Stimulated activated CD8-positive, alpha-beta memory T cell treated with anti-CD3 and anti-CD28 coated beads, Interleukin-7, amount 100 ng/mL, for 24 hours (primary cell): ENCODE results near the gene CLSTN2.

Source experiments
- DNase-seq: peaks from one replicate; pipeline ENCODE4 v3.0.0-alpha.2; 2020; ENCODE audit warnings: low read depth

Gene CLSTN2

DNA sequence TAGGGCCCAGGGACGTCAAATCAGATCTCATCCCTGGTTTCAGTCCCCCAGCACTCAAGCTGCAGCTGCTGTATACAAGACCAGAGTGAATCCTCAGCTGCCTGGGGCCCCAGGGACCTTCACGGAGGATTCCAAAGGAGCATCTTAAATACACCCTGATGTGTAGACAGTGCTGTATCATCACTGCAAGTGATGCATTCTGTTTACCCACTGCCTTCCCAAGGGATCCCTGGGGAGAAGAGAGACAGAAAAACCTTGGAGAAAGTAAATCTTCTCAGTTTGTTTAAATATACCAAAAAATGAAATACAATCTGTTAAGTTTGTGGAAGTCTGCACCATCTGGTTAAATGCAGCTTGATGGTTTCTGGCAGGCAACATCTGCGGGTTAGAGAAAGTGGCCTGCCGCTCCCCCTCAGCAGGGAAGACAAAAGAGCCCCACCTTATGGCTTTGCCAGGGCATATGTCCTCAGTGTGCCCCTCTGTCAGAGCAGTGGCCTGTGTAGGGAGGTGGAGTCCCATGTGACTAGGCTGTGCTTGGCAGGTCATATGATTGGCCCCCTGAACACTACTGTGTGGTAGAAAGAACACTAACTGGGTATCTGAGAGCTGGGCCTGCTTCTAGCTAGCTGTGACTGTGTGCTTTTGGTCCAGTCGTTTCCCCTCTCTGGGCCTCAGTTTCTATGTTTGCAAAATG lies 520.7 kb downstream of the CLSTN2 start:
- DNase-seq, result no peak

DNA sequence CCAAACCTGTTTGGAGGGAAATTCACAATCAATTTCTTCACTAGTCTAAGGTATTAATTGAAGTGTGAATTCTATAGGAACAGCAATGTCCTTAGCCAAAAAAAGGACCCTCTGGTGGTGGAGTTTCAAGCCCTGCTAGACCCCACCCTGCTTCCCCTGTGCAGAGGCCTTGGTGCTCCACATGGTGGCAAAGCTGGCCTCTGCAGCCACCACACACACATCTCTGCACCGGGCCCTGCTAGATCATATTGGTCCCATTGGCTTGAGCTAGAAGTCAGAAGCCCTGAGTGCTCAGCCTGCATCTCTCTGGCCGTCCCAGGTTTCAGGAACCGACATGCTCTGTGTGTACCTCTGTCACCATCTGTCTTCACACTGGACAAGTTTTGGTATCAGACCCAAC lies 522.0 kb downstream of the CLSTN2 start:
- DNase-seq, result no peak

DNA sequence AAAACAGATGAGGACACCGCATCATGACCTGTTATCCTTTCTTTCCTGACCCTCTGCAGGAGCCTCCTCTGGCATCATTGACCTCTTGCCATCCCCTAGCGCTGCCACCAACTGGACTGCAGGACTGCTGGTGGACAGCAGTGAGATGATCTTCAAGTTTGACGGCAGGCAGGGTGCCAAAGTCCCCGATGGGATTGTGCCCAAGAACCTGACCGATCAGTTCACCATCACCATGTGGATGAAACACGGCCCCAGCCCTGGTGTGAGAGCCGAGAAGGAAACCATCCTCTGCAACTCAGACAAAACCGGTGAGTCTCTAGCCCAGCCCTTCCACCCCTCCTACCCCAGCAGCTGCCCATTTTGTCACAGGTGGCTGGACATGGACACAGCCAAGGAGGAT lies 524.5 kb downstream of the CLSTN2 start:
- no peak for DNase-seq

DNA sequence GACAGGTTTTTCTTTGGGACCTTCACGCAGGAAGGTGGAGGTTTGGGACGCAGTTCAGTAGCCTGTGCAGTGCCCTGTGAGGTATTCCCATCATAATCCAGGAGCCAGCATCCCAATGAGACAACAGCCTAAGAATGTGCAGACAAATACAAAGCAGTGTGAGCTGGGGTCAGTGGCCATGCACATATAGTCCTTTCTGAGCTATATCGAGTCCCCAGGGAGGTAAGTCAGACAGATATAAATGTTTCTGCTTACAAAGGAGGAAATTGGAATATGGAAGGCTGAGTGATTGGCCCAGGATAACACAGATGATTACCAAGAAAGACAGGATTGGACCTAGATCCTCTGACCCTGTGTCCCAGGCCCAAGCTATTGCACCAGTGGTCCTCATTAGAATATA lies 526.3 kb downstream of the CLSTN2 start:
- DNase-seq, result no peak

DNA sequence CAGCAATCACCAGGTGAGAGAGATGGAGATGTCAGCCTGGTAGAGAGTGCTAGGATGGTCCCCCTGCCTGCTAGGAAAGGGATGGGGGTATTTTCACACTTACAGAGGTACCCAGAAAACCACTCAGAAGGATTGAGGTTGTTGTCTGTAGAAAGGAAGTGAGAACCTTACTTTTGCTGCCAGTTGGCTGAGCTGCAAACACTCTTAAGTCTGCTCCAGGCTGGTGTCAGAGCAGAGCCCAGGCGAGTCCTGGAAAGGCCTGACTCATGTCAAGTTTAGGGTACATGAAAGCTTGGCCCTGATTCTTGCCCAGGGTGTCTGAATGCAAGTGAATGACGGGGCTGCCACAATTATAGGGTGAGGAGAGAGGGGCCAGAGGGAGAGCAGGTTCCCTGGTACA lies 528.4 kb downstream of the CLSTN2 start:
- no peak for DNase-seq

DNA sequence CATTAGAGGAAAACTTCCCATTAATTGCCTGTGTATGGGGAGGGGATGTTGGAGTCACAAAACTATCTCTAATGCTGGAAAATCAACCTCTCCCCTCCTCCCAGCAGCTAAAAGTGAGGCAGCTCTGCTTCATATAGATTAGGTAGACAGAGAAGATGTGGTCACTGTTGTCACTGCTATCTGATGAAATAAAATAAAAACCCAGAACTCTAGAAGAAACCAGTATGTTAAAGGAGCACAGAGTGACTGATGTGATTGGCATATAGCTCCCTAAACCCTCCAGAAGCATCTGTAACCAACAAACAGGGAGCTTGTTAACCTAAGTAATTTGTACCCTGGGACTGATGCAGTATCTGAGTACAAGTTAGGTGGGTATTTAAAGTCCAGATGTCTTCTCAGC lies 531.0 kb downstream of the CLSTN2 start:
- DNase-seq, result no peak

DNA sequence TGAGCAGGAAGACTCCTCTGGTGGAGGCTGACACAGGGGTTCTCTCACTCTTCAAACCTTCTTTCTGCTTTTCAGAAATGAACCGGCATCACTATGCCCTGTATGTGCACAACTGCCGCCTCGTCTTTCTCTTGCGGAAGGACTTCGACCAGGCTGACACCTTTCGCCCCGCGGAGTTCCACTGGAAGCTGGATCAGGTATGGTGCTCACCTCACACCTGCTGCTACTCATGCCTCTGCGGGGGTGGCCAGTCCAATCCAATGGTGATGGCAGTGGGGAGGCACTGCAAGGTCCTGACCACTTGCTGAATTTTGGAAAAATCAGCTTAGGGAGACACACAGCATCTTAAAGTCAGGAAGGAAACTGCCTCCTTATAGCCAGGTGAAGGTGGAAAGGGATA lies 531.5 kb downstream of the CLSTN2 start:
- no peak for DNase-seq

DNA sequence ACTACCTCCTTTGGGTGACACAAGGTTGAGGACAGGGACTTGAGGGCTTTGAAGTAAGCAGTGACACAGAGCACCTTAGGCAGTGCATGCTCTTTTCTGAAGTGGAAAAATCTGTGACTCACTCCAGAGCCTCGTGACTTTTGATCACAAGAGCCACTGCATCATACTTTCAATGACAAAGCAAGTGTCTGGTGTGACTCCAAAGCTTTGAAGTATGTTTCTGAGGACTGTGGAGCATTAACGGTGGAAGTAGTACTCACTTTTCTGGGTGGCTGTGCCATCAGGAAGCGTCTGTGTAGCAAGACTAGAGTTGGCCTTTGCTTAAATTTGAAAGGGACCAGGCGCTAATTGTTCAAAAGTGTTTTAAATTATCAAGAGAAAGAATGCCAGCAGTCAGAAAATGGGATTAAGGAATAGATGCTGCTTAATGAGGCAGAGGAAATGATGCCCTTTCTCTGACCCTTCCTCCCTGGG lies 532.2 kb downstream of the CLSTN2 start:
- DNase-seq, result no peak

DNA sequence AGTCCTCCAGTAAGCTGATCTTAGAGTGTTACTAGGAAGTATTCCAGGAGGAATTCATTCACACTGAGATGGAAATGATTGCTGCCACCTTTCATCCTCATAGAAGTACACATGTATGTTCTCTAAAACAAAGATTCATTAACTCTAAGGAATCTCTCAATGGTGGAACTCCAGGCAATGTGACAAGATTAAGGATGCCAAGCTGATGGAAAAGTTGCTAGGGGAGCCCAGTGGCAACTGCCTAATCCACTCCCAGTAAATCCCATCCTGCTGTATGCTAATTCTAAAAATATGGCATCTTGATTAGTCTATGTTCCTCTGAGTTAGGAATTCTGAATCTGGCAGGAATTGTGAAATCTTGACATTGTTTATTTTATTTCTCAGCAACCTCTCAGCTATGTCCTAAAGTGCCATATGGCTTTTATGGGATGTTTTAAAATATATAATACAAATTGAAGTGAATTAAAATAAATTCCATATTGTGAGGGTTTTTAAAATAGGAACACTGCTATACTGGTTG lies 532.9 kb downstream of the CLSTN2 start:
- no peak for DNase-seq

DNA sequence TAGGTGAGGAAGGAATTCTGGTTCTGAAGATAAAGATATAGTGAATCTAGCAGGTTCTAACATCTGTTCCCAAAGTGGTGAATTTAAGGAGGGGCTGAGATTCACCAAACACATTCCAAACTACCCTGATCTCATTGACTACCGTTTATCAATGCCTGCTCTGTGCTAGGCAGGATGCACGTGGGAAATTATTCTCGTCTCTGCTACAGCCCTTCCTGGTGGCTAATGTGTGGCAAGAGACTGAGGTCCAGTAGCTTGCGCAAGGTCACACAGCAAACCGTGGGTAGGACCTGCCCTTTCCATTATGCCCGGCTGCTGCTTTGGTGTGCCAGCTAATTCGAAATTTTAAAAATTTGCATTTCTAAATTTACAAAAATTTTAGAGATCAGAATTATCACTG lies 533.4 kb downstream of the CLSTN2 start:
- DNase-seq, result no peak

DNA sequence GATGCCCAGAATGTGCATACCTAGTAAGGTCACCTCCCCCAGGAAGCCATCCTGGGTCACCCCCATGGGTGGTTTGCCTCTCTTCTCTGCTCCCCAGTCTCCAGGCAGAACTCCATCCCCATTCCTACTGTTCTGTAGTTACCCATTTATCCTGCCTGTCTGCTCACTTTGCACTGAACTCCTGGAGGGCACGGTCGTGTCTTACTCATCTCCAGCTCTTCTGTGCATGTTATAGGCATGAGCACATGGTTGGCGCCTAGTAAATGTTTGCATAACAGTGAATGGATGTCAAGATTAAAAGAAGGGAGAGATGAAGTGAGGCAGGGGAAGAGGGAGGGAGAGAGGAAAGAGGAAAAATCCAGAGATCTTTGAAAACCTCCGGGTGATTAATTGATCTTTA lies 534.5 kb downstream of the CLSTN2 start:
- DNase-seq, result no peak

DNA sequence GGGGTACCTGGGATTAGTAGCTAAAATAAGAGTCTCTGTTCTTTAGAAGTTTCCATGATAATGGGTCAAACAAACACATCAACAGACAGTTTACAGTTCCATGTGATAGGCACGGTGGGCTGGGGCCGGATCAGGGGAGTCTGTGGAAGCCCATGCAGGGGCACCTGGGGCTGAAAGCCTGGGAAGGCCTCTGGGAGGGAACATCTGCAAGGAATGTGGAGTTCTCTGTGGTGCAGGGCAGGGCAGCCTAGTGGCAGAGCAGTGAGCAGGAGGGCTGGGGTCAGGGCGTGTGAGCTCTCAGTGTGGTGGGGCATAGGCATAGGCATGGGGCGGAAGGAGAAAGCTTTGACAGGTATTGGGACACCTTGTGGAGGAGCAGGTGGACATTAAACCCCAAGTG lies 535.2 kb downstream of the CLSTN2 start:
- no peak for DNase-seq

DNA sequence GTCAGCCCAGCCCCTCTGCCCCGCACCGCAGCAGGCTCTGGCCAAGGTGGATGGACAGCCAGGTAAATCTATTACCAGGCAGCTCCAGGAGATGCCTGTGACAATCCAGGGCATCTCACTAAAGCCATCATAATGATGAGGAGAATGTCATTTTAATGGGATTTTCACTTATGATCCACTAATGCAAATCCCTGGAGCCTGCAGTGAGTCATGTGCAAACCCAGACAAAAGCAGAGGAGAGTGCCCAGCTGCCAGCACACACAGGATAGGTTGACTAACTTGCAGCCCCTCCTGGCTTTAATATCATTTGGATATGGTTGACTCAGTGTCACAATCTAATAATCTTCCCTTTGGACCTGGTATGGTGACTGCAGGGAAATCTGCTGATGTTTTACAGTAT lies 536.0 kb downstream of the CLSTN2 start:
- no peak for DNase-seq

DNA sequence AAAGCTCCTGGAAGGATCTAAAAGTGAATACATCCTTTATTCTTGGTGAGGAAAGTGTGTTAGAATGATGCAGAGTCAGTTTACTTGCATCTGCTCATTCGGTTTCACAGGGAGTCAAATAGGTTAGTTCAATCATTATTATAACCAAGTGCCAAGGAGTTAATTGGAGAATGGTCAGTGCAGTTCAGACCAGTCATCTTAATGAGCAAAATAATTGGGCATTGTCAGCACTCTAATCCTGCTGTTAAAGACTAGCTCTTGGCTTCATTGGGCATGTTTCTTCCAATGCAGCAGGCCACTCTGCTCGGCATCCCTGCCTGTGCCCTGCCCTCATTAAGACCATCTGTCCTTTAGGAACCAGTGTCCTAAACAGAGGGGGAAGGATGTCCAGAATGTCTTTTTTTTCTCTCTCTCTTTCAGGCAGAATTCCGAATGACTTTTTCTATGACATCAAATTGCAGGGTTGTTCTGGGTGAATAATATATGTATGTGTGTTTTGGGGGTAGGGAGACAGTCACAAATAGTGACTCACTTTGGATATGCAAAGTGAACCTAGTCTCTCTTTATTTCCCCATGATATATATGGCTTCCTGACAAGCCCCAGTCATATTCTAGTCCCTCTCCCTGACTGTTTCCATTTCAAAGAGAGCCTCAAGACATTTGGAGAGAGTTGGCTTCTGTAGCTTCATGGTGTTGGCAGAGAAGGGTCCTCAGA lies 537.5 kb downstream of the CLSTN2 start:
- no peak for DNase-seq

DNA sequence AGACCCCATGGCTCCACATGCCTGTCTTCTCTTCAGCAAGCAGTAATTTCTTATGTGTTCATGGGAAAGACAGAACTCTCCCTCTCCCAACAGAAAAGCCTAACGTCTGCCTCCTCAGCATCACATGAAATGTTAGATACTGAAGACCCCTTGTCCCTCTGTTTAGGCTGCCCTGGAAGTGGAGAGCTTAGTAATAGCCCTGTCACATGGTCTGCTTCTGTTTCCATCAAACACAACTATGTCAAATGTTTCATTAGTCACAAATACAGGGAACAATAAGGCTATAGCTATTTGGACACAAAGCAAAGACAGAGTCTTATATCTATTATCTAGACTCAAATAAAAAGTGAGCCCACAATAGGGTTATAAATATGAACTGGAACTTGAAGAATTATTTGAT lies 552.6 kb downstream of the CLSTN2 start:
- no peak for DNase-seq

DNA sequence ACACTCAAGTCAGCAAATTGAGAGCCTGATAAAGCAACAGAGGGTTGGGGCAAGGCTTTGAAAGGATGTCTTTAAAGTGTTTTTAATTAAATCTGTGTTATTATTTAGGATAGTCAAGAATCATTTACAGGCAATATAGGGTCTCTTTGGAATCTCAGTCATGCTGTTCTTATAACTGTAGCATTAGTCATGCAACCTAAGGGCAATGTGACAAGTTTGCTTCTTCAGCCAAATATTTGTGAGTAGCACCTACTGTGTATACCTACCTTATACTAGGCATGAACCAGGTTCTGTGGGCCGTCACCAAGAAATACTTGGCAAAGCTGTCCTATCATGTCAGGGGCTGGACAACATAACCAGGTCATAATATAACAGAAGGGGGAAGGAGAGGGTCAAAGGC lies 558.3 kb downstream of the CLSTN2 start:
- no peak for DNase-seq

DNA sequence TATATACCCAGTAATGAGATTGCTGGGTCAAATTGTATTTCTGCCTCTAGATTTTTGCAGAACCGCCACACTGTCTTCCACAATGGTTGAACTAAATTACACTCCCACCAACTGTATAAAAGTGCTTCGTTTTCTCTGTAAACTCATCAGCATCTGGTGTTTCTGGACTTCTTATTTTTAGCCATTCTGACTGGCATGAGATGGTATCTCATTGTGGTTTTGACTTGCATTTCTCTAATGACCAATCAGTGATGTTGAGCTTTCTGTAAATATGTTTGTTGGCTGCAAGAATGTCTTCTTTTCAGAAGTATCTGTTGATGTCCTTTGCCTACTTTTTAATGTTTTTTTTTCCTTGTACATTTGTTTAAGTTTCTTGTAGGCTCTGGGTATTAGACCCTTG lies 560.0 kb downstream of the CLSTN2 start:
- no peak for DNase-seq

DNA sequence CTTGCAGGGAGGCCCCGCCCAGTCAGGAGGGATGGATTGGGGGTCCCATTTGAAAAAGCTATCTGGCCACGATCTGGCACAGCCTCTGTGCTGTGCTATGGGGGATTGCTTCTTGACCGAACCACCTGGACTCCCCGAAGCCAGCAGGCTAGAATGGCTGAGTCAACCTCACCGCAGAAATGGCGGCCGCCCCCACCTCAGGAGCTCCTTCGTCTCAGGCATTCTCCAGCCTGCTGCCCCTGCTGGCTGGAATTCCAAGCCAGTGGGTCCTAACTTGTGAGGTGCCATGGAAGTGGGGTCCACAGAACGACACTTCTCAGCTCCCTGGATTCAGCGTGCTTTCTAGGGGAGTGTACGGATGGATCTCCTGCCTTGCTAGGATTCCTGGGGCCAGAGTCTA lies 562.3 kb downstream of the CLSTN2 start:
- no peak for DNase-seq

DNA sequence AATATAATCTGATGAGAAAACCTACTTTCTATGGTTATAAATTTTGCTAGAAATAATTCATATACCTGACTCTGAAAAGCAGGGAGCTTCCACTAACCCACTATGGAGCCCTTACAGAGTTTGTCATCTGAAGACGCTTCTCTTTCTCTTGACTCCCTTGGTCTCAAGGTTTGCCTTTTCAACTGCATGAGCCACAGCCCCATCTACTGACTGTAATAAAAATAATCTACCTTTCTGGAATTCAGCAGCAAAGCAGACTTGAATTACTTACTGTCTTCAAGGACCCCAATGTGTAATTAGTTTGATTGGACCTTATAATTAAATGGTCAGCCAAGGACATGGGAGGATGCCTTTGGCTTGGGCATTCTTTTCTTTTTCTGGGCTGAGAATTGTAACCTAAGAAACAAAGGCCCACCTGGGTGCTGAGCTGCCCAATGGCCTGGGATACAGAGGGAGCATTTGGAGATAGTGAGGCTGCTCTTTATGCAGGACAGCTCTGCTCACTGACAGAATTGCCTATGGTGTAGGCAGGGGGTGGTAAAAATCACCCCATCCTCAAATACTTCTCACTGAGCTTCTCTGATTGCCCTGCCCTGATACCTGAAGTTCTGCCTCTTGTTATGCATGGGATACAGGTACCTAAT lies 564.3 kb downstream of the CLSTN2 start:
- DNase-seq, result no peak

DNA sequence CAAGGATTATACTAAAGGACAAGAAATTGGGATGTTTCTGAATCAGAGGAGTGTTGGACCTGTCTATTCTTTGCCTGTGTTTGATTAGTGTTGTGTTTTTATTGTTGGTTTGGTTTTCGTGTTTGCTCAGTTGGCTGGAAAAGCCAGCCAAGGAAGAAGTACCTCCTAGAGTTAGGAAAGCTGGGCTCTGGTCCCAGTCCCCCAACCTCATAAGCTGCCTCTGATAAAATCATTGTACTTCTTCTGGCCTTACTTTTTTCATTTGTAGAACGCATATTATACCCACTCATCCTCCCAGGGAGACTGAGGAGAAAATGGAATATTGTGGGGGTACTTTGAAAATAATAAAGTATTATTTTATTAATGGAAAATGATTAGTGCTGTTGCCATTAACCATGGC lies 565.5 kb downstream of the CLSTN2 start:
- no peak for DNase-seq

DNA sequence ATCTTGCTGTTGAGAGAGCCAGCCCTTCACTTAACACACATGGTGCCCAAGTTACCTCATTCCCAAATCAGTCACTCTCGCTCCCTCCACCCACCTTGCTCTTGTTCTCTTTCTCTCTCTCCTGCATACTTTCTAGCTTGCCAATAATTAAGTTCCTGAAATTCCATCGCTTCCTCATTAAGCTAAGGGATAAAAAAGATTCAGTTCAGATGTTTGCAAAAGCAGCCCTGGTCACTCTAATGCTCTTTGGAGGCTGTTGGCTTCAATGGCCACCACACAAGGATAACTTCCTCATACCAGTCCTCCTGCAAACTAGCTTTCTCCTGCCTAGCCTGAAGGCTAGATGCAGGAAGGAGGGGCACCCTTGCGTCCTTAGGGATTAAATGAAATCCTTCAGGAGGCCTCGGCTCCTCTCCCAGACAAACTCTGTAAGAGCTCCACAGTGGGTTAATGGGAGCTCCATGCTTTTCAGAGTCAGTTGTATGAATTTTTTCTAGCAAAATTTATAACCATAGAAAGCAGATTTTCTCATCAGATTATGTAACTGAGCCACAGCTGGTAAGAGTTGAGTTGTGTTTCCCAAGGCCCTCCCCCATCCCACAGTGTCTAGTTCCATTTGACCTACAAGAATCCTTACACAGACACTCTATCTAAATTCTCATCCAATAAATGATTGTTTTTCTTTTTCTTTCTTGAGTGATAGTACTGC lies 566.2 kb downstream of the CLSTN2 start:
- no peak for DNase-seq

DNA sequence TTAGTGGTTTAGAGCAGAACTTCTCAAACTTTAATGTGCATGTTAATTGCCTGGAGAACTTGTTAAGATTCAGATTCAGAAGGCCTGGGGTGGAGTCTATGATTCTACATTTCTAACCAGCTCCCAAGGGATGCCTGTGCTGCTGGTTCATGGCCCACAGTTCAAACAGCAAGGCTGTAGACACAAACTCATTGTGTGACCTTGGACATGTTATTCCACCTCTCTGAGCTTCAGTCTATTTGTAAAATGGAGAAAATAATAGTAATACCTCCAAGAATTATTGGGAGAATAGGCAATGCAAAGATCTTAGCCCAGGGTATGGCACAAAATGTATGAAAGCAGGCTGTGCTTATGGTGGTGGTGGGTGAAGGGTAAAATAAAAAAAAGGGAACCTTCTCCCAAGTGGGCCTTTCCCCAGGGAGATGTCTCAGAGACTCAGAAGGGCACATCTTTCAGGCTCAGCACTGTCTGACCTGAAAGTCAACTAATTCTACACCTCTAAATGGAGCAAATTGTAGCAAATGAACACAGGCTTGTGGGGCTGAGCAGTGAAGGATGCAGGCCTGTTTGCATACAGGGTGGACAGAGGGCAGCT lies 566.9 kb downstream of the CLSTN2 start:
- no peak for DNase-seq
